Neural cell (in vitro differentiated cells): ENCODE results near the gene MIEN1. TPM values are rescaled to one million over a fixed set of nuclear protein-coding genes. Genes with fewer than 3 reads are reported as not detected.

ENCODE experiments used
- H2AFZ ChIP-seq: fragments of 200-600, 300-800 bp; sonication (generic), shearing (Covaris generic); 2 replicates; pipeline ENCODE4 v1.6.0; 2014; ENCODE audit warnings: low read depth, mild to moderate bottlenecking, antibody characterized with exemption, low read length, moderate library complexity
- H3F3A ChIP-seq: fragments of 200-600 bp; shearing (Covaris generic); 2 replicates; pipeline ENCODE4 v1.6.1; 2016; ENCODE audit warnings: mild to moderate bottlenecking, moderate library complexity, mixed read lengths, antibody characterized with exemption, low read length; ENCODE audit not compliant: insufficient read depth, poor library complexity, severe bottlenecking
- H3K27ac ChIP-seq: fragments of 200-600, 300-800 bp; sonication (generic), shearing (Covaris generic); 2 replicates; pipeline ENCODE4 v1.5.1; 2014; ENCODE audit warnings: mild to moderate bottlenecking, low read length, moderate library complexity
- H3K27me3 ChIP-seq: fragments of 300-800, 200-600 bp; sonication (generic), shearing (Covaris generic); 2 replicates; pipeline ENCODE4 v1.6.0; 2014; ENCODE audit warnings: mild to moderate bottlenecking, low read depth, low read length, moderate library complexity; ENCODE audit not compliant: insufficient read depth
- H3K36me3 ChIP-seq: fragments of 300-800, 200-600 bp; sonication (generic), shearing (Covaris generic); 2 replicates; pipeline ENCODE4 v1.5.1; 2014; ENCODE audit warnings: mild to moderate bottlenecking, antibody characterized with exemption, low read length, moderate library complexity; ENCODE audit not compliant: insufficient read depth
- H3K4me2 ChIP-seq: fragments of 300-800, 200-600 bp; sonication (generic), shearing (Covaris generic); 2 replicates; pipeline ENCODE4 v1.6.0; 2014; ENCODE audit warnings: mild to moderate bottlenecking, low read length
- H3K4me3 ChIP-seq: fragments of 300-800, 200-600 bp; sonication (generic), shearing (Covaris generic); 2 replicates; pipeline ENCODE4 v1.5.1; 2014; ENCODE audit warnings: mild to moderate bottlenecking, low read length, moderate library complexity
- H3K79me2 ChIP-seq: fragments of 200-600 bp; shearing (Covaris generic); replicated peaks from 2 replicates; pipeline ENCODE4 v1.6.0; 2014; ENCODE audit warnings: mild to moderate bottlenecking, low read length, moderate library complexity; ENCODE audit not compliant: insufficient read depth
- H3K9ac ChIP-seq: fragments of 300-800, 200-600 bp; sonication (generic), shearing (Covaris generic); 2 replicates; pipeline ENCODE4 v1.6.1; 2016; ENCODE audit warnings: mild to moderate bottlenecking, low read length, mixed read lengths
- H3K9me2 ChIP-seq: fragments of 200-600 bp; shearing (Covaris generic); 2 replicates; pipeline ENCODE4 v1.6.1; 2016; ENCODE audit warnings: mild to moderate bottlenecking, low read length, mixed read lengths; ENCODE audit not compliant: insufficient read depth
- H3K9me3 ChIP-seq: fragments of 200-600, 300-800 bp; sonication (generic), shearing (Covaris generic); 2 replicates; pipeline ENCODE4 v1.6.1; 2016; ENCODE audit warnings: mild to moderate bottlenecking, mixed run types, low read length, moderate library complexity, mixed read lengths
- H4K20me1 ChIP-seq: fragments of 200-600 bp; shearing (Covaris generic); 2 replicates; pipeline ENCODE4 v1.6.1; 2016; ENCODE audit warnings: mild to moderate bottlenecking, mixed run types; ENCODE audit not compliant: insufficient read depth
- EP300 ChIP-seq: fragments of 450-650 bp; conservative IDR thresholded peaks from 2 replicates; pipeline ENCODE4 v1.6.1; 2014; ENCODE audit warnings: antibody characterized with exemption, mild to moderate bottlenecking, moderate library complexity; ENCODE audit not compliant: poor library complexity, severe bottlenecking
- EZH2 ChIP-seq: fragments of 200-600, 300-800 bp; shearing (Covaris generic), sonication (generic); IDR thresholded peaks from 2 replicates; pipeline ENCODE4 v1.6.1; 2014; ENCODE audit warnings: antibody characterized with exemption, low read length, borderline replicate concordance, mild to moderate bottlenecking; ENCODE audit not compliant: insufficient read depth, poor library complexity, severe bottlenecking
- MXI1 ChIP-seq: fragments of 450-650 bp; conservative IDR thresholded peaks from 2 replicates; pipeline ENCODE4 v1.6.1; 2014; ENCODE audit warnings: antibody characterized with exemption, mild to moderate bottlenecking; ENCODE audit not compliant: poor library complexity, severe bottlenecking
- POLR2AphosphoS5 ChIP-seq: IDR thresholded peaks from 2 replicates; pipeline ENCODE4 v1.6.1; 2012
- RAD21 ChIP-seq: fragments of 450-650 bp; conservative IDR thresholded peaks from 2 replicates; pipeline ENCODE4 v1.6.1; 2014; ENCODE audit warnings: antibody characterized with exemption, mild to moderate bottlenecking, moderate library complexity
- SMC3 ChIP-seq: fragments of 450-650 bp; conservative IDR thresholded peaks from 2 replicates; pipeline ENCODE4 v1.6.1; 2014; ENCODE audit warnings: antibody characterized with exemption, mild to moderate bottlenecking, moderate library complexity; ENCODE audit not compliant: poor library complexity
- TAF1 ChIP-seq: IDR thresholded peaks from 2 replicates; pipeline ENCODE4 v1.6.1; 2012; ENCODE audit warnings: low read depth
- polyA plus RNA-seq: library from polyadenylated mRNA; depleted of rRNA; stranded (reverse); fragments of >200 nt; gene quantifications from 2 replicates; pipeline ENCODE4 v1.2.3, GENCODE V29; 2014
- TF ChIP-seq, protein P1 (sequence below): fragments of 450-650 bp; IDR thresholded peaks from 2 replicates; pipeline ENCODE4 v1.5.1; 2014; ENCODE audit warnings: antibody characterized with exemption, mild to moderate bottlenecking, moderate library complexity; ENCODE audit not compliant: poor library complexity, severe bottlenecking
- TF ChIP-seq, protein P2 (sequence below): IDR thresholded peaks from 2 replicates; pipeline ENCODE4 v1.6.1; 2012; ENCODE audit warnings: borderline replicate concordance

Gene MIEN1
- polyA plus RNA-seq, 1 donor from 2014 or later: 106 TPM

DNA sequence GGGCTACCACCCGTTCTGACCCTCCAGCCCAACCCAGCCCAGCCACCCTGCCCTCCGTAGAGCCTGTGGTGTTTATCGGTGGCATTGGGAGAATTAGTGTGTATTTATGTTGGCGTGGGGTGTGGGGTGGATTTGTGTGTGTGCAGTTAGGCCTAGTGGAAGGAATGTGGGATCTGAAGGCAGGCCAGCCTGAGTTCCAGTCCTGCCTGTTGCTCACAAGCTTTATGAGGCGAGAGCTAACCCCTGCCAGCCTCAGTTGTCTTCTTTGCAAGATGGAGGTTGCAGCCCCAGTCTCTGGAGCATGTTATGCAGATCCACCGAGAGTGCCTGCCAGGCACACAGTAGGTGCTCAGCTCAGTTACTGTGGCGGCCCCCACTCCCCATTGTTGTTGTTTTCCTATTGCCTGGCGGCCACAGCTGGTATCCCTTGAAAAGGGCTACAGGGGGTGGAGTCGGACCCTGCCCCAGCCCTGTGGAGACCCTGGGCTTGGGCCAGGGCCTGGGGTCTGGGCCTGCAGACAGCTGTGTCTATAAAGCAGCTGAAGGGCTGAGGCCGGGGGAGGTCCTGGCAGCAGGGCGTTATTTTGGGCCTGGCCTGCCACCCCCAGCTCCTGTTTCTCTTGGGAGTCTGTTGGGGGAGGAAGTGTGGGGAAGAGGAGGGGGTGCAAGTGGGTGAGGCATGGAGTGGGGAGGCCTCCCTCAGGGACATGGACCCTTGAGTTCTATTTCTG, 25.3 kb downstream of the MIEN1 start:
- H3K4me2 ChIP-seq: no peak overlapping the region
- H3K79me2 ChIP-seq: no peaks in the 10 kb centered on the region
- H4K20me1 ChIP-seq: no peaks in the 10 kb centered on the region
- H3K9ac ChIP-seq: no peak overlapping the region
- no peaks in the 10 kb centered on the region for H3K9me3 ChIP-seq
- H3K4me3 ChIP-seq: no peak overlapping the region
- H3K27me3 ChIP-seq: peaks cover 8% of the 10 kb centered on the region
- no peak overlapping the region for H2AFZ ChIP-seq
- no peaks in the 10 kb centered on the region for H3F3A ChIP-seq
- no peak overlapping the region for H3K27ac ChIP-seq
- no peaks in the 10 kb centered on the region for H3K9me2 ChIP-seq
- no peaks in the 10 kb centered on the region for H3K36me3 ChIP-seq
- no peak for TF ChIP-seq MXI1
- no peak for TF ChIP-seq EP300
- TF ChIP-seq, protein P1, sequence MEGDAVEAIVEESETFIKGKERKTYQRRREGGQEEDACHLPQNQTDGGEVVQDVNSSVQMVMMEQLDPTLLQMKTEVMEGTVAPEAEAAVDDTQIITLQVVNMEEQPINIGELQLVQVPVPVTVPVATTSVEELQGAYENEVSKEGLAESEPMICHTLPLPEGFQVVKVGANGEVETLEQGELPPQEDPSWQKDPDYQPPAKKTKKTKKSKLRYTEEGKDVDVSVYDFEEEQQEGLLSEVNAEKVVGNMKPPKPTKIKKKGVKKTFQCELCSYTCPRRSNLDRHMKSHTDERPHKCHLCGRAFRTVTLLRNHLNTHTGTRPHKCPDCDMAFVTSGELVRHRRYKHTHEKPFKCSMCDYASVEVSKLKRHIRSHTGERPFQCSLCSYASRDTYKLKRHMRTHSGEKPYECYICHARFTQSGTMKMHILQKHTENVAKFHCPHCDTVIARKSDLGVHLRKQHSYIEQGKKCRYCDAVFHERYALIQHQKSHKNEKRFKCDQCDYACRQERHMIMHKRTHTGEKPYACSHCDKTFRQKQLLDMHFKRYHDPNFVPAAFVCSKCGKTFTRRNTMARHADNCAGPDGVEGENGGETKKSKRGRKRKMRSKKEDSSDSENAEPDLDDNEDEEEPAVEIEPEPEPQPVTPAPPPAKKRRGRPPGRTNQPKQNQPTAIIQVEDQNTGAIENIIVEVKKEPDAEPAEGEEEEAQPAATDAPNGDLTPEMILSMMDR: no peak
- TF ChIP-seq RAD21: no peak
- TF ChIP-seq SMC3: no peak
- TF ChIP-seq EZH2: no peak
- TF ChIP-seq TAF1: no peak
- TF ChIP-seq POLR2AphosphoS5: no peak
- TF ChIP-seq, protein P2, sequence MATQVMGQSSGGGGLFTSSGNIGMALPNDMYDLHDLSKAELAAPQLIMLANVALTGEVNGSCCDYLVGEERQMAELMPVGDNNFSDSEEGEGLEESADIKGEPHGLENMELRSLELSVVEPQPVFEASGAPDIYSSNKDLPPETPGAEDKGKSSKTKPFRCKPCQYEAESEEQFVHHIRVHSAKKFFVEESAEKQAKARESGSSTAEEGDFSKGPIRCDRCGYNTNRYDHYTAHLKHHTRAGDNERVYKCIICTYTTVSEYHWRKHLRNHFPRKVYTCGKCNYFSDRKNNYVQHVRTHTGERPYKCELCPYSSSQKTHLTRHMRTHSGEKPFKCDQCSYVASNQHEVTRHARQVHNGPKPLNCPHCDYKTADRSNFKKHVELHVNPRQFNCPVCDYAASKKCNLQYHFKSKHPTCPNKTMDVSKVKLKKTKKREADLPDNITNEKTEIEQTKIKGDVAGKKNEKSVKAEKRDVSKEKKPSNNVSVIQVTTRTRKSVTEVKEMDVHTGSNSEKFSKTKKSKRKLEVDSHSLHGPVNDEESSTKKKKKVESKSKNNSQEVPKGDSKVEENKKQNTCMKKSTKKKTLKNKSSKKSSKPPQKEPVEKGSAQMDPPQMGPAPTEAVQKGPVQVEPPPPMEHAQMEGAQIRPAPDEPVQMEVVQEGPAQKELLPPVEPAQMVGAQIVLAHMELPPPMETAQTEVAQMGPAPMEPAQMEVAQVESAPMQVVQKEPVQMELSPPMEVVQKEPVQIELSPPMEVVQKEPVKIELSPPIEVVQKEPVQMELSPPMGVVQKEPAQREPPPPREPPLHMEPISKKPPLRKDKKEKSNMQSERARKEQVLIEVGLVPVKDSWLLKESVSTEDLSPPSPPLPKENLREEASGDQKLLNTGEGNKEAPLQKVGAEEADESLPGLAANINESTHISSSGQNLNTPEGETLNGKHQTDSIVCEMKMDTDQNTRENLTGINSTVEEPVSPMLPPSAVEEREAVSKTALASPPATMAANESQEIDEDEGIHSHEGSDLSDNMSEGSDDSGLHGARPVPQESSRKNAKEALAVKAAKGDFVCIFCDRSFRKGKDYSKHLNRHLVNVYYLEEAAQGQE: no peak

DNA sequence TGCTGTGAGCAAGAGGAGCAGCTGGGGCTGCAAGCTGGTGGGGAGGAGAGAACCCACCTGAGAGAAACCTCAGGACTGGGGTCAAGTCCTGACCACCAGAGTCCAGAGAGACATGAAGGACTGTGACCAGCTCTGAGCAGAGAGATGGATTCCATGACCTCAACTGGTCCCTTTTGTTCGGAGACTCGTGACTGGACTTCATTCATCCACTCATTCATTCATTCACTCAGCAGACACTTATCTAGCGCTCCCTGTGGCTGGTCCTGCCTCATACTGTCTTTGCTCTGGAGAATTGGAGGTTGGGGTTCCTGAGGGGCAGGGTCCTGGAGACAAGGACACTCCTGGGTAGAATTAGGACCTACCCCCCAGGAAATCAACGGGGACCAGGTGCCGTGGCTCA, 26.4 kb downstream of the MIEN1 start:
- H3K9me3 ChIP-seq: no peaks in the 10 kb centered on the region
- no peak overlapping the region for H3K27ac ChIP-seq
- H3K9ac ChIP-seq: no peak overlapping the region
- H3K9me2 ChIP-seq: no peaks in the 10 kb centered on the region
- H3K79me2 ChIP-seq: no peaks in the 10 kb centered on the region
- TF ChIP-seq EZH2 (no peak), TAF1 (no peak), RAD21 (no peak), POLR2AphosphoS5 (no peak)
- TF ChIP-seq, protein P1: no peak
- no peak overlapping the region for H3K4me3 ChIP-seq
- no peak overlapping the region for H2AFZ ChIP-seq
- H4K20me1 ChIP-seq: no peaks in the 10 kb centered on the region
- H3F3A ChIP-seq: no peaks in the 10 kb centered on the region
- H3K27me3 ChIP-seq: peaks cover 15% of the 10 kb centered on the region
- no peak overlapping the region for H3K4me2 ChIP-seq
- no peaks in the 10 kb centered on the region for H3K36me3 ChIP-seq
